Activated effector memory CD4-positive, alpha-beta T cell treated with anti-CD3 and anti-CD28 coated beads, Interleukin-2, amount 50 U/mL, for 16 hours (primary cell): ENCODE results near the gene IL17C.

ENCODE experiments used
- DNase-seq: peaks from one replicate; pipeline ENCODE4 v3.0.0-alpha.2; 2020

Gene IL17C

GRCh38 chr16:88610909-88611812 is 27.2 kb upstream of the IL17C start:
- no peak for DNase-seq

GRCh38 chr16:88613293-88613692 is 25.1 kb upstream of the IL17C start:
- no peak for DNase-seq

- DNase-seq, result no peak
Measured at GRCh38 chr16:88613911-88614817, 24.2 kb upstream of the IL17C start.

GRCh38 chr16:88614818-88615580 is 23.4 kb upstream of the IL17C start:
- DNase-seq, result no peak

GRCh38 chr16:88616320-88616719 is 22.1 kb upstream of the IL17C start:
- DNase-seq, result no peak

- no peak for DNase-seq
Measured at GRCh38 chr16:88616736-88617135, 21.6 kb upstream of the IL17C start.

- DNase-seq, result no peak
Measured at GRCh38 chr16:88617268-88618031, 20.9 kb upstream of the IL17C start.

- DNase-seq, result no peak
Measured at GRCh38 chr16:88618182-88618955, 20.0 kb upstream of the IL17C start.

GRCh38 chr16:88618956-88619667 is 19.3 kb upstream of the IL17C start:
- peak; percentile 58 for DNase-seq

- DNase-seq, result peak; percentile 85
Measured at GRCh38 chr16:88619859-88620815, 18.2 kb upstream of the IL17C start.

- no peak for DNase-seq
Measured at GRCh38 chr16:88622125-88622524, 16.2 kb upstream of the IL17C start.

GRCh38 chr16:88622866-88623265 is 15.5 kb upstream of the IL17C start:
- DNase-seq, result no peak

GRCh38 chr16:88623858-88624257 is 14.5 kb upstream of the IL17C start:
- no peak for DNase-seq

- DNase-seq, result no peak
Measured at GRCh38 chr16:88624481-88624880, 13.9 kb upstream of the IL17C start.

GRCh38 chr16:88624977-88625576 is 13.3 kb upstream of the IL17C start:
- no peak for DNase-seq

- no peak for DNase-seq
Measured at GRCh38 chr16:88626646-88627045, 11.7 kb upstream of the IL17C start.

- no peak for DNase-seq
Measured at GRCh38 chr16:88627531-88628411, 10.6 kb upstream of the IL17C start.

GRCh38 chr16:88628512-88628974 is 9.8 kb upstream of the IL17C start:
- no peak for DNase-seq
